PFSK-1 (cell line): ENCODE results near the gene UBP1.

Experiments used
- FOXP2 ChIP-seq: optimal IDR thresholded peaks from 2 replicates; pipeline ENCODE3; 2011; ENCODE audit warnings: borderline replicate concordance, control low read depth, inconsistent platforms; ENCODE audit not compliant: insufficient read depth; ENCODE audit errors: extremely low read length, extremely low read depth
- POLR2AphosphoS5 ChIP-seq: IDR thresholded peaks from 2 replicates; pipeline ENCODE4 v1.6.1; 2012; ENCODE audit warnings: low read depth, mild to moderate bottlenecking, control low read depth, low read length, moderate library complexity
- REST ChIP-seq, 2 experiments: IDR thresholded peaks; 2 replicates each; pipeline versions ENCODE4 v1.6.1 to v1.8.0; 2011 to 2012; ENCODE audit warnings: low read depth in 2 of 2, low read length in 2 of 2, control low read depth in 1 of 2, inconsistent platforms in 1 of 2, mild to moderate bottlenecking in 1 of 2, moderate library complexity in 1 of 2; ENCODE audit not compliant: insufficient read depth in 1 of 2
- SIN3A ChIP-seq: IDR thresholded peaks from 2 replicates; pipeline ENCODE4 v1.6.1; 2012; ENCODE audit warnings: mild to moderate bottlenecking, low read length, moderate library complexity, borderline replicate concordance; ENCODE audit not compliant: insufficient read depth
- TAF1 ChIP-seq: IDR thresholded peaks from 2 replicates; pipeline ENCODE4 v1.6.1; 2012; ENCODE audit warnings: low read length, control low read depth, borderline replicate concordance; ENCODE audit not compliant: insufficient read depth

DNA sequence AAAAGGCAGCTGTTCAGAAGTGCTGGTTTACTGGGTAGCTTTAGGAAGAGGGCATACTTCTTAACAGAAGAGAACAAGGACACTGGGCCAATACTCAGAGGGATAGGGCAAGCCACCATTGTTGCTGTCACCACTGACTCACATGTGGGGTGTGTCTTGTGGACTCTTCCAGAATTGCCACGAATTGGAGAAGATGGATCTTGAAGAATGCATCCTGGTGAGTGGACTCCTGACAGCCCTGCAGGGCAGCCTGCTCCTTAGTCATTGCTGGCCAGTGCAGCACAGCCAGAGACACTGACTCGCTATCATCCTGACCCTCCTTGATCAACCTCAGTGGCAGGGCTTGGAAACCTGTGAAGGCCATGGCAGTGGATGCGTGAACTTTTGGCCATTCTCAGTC, 62.3 kb downstream of the UBP1 start:
- TF ChIP-seq POLR2AphosphoS5 (no peak), REST (IDR thresholded peaks at IDR 0.05; ENCODE audit: insufficient read depth in 1 of 2, low read depth in 2 of 2, low read length in 2 of 2) (no peak), SIN3A (no peak), TAF1 (no peak), FOXP2 (no peak)
